ENCODE data around the gene ACHE. TPM values are rescaled to one million over a fixed set of nuclear protein-coding genes. Genes with fewer than 3 reads are reported as not detected.
A peak's percentile ranks its signal among the peaks of the same experiment; 100 is the strongest.

Gene ACHE
- total RNA-seq, 2 donors from 2014 or later, result 6.6 to 17.5 TPM

DNA sequence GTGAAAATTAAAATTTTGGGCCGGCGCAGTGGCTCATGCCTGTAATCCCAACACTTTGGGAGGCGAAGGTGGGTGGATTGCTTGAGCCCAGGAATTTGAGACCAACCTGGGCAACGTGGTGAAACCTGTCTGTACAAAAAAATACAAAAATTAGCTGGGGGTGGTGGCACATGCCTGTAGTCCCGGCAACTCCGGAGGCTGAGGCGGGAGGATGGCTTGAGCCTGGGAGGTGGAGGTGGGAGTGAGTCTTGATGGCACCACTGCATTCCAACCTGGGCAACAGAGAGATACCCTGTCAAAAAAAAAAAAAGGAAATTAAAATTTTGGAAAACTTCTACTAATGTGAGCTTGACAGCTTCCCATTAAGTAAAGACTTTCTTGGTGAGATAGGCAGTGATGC, 17.7 kb downstream of the ACHE start:
- no peak overlapping the region for H3K4me3 ChIP-seq
- no peaks in the 10 kb centered on the region for H3K27me3 ChIP-seq (replicated peaks; ENCODE audit: insufficient read depth)
- H3K27ac ChIP-seq, result no peak overlapping the region
- H3K4me1 ChIP-seq (replicated peaks), result peaks cover 14% of the 10 kb centered on the region
- H3K9me3 ChIP-seq, result no peaks in the 10 kb centered on the region
- no peak for DNase-seq (ENCODE audit: low spot score)
- WGBS, result 63% methylated on average over 7 of the region's 7 CpGs
- H3K36me3 ChIP-seq, result peaks cover 17 to 24% of the 10 kb centered on the region in 2 donors
- intact Hi-C loops (cut with DNase I), result no loop called here
- TF ChIP-seq, protein P1, sequence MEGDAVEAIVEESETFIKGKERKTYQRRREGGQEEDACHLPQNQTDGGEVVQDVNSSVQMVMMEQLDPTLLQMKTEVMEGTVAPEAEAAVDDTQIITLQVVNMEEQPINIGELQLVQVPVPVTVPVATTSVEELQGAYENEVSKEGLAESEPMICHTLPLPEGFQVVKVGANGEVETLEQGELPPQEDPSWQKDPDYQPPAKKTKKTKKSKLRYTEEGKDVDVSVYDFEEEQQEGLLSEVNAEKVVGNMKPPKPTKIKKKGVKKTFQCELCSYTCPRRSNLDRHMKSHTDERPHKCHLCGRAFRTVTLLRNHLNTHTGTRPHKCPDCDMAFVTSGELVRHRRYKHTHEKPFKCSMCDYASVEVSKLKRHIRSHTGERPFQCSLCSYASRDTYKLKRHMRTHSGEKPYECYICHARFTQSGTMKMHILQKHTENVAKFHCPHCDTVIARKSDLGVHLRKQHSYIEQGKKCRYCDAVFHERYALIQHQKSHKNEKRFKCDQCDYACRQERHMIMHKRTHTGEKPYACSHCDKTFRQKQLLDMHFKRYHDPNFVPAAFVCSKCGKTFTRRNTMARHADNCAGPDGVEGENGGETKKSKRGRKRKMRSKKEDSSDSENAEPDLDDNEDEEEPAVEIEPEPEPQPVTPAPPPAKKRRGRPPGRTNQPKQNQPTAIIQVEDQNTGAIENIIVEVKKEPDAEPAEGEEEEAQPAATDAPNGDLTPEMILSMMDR (IDR thresholded peaks at IDR 0.05), result no peak
- TF ChIP-seq POLR2AphosphoS5 (IDR thresholded peaks at IDR 0.05) (no peak), POLR2A (IDR thresholded peaks at IDR 0.05) (no peak)

DNA sequence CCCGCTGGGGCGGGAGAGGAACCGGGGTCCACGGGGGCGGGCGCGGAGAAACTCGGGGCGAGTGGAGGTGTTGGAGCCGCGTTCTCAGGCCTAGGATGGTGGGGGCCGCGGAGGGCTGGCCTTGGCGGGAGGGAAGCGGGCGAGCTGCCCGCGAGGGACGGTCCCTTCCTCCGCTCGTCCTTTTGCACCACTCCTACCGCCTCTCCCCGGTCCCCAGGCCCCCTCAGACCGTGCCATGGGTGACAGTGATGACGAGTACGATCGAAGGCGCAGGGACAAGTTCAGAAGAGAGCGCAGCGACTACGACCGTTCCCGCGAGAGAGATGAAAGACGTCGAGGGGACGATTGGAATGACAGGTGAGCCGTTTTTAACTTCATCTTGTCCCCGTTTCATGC, 20.3 kb downstream of the ACHE start:
- TF ChIP-seq POLR2AphosphoS5 (IDR thresholded peaks at IDR 0.05), result no peak
- TF ChIP-seq, protein P1 (IDR thresholded peaks at IDR 0.05), result no peak
- TF ChIP-seq POLR2A (IDR thresholded peaks at IDR 0.05), result no peak
- H3K27ac ChIP-seq, result peak overlapping the region; percentile 90 to 91
- DNase-seq (ENCODE audit: low spot score), result no peak
- H3K27me3 ChIP-seq (replicated peaks; ENCODE audit: insufficient read depth), result no peaks in the 10 kb centered on the region
- H3K36me3 ChIP-seq, result peaks cover 0 to 10% of the 10 kb centered on the region in 2 donors
- 1% methylated on average over 39 of the region's 39 CpGs for WGBS
- peak overlapping the region; percentile 79 to 86 for H3K4me3 ChIP-seq
- H3K4me1 ChIP-seq (replicated peaks), result peaks cover 14% of the 10 kb centered on the region
- intact Hi-C loops (cut with DNase I), result no loop called here
- H3K9me3 ChIP-seq, result no peaks in the 10 kb centered on the region

DNA sequence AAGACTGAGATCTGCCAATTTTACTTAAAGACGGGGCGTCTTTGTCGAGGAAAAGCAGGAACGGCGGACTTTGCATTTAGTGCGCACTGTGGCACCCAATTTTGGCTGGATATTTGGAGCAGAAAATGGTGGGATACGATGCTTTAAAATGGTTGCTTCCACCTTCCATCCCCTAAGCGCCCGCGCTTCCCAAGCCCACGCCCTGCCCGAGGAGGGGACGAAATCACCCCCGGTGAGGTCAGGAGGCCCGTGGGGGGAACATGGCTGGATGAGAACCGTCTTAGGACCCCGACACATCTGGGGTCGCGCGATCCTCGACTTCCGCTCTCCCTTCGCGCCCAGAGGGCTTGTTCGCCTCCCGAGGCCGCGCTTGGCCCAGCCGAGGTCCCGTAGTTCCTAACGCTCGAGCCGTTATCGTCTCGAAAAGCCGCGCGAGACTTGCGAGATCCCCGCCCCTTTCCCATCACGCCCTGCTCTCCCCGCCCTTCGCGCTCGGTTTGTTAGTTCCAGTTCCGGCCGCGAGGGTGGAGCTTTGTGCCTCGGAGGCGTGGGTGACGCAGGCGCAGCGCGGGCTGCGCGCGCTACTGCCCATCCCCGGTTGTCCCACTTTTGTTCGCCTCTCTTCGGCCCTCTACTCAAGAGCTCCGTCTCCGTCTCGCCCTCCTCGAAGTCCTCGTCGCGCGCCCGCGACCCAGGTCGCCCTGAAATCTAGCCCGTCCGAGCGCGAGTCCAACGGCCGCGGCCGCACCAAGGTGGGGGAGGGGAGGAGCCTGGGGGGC, 20.9 kb downstream of the ACHE start, which contains the start of gene SRRT:
SRRT (plus strand) TSS at position 527 of the 779 bp plus-strand sequence. CDS start 488 bp downstream, outside the sequence.
- peak within 1 kb of the TSS; percentile 79 to 86 for H3K4me3 ChIP-seq
- peak; percentile 98 for DNase-seq (ENCODE audit: low spot score)
- H3K4me1 ChIP-seq (replicated peaks), result peaks cover 14% of the 10 kb centered on the region

DNA sequence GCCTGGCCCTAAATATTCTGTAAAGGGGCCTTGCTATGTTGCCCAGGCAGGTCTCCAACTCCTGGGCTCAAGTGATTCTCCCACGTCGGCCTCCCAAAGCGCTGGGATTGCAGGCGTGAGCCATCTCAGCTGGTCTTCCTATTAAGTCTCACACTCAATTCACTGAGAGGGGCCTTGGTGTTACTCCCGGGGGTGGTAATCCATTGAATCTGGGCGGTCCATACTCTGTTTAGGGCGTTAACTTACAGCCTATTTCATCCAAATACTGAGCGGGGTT, 21.4 kb downstream of the ACHE start:
- DNase-seq (ENCODE audit: low spot score), result no peak
- intact Hi-C loops (cut with DNase I), result no loop called here
- peak overlapping the region; percentile 79 to 86 for H3K4me3 ChIP-seq
- H3K36me3 ChIP-seq, result peaks cover 0 to 10% of the 10 kb centered on the region in 2 donors
- TF ChIP-seq, protein P1 (IDR thresholded peaks at IDR 0.05), result no peak
- no peak for TF ChIP-seq POLR2A (IDR thresholded peaks at IDR 0.05)
- TF ChIP-seq POLR2AphosphoS5 (IDR thresholded peaks at IDR 0.05), result no peak
- no peaks in the 10 kb centered on the region for H3K9me3 ChIP-seq
- WGBS, result 60% methylated on average over 8 of the region's 8 CpGs
- no peaks in the 10 kb centered on the region for H3K27me3 ChIP-seq (replicated peaks; ENCODE audit: insufficient read depth)
- H3K27ac ChIP-seq, result peak overlapping the region; percentile 90 to 91
- peaks cover 14% of the 10 kb centered on the region for H3K4me1 ChIP-seq (replicated peaks)

More for the DNA sequence above, 20.9 kb downstream of the ACHE start, which contains the start of gene SRRT:
- TF ChIP-seq, protein P1 (IDR thresholded peaks at IDR 0.05), result peak; percentile 34 to 98 (median 78)
- TF ChIP-seq POLR2A (IDR thresholded peaks at IDR 0.05), result peak; percentile 94
- TF ChIP-seq POLR2AphosphoS5 (IDR thresholded peaks at IDR 0.05), result peak; percentile 99
- intact Hi-C loops (cut with DNase I), result no loop called here
- peaks cover 0 to 10% of the 10 kb centered on the region in 2 donors for H3K36me3 ChIP-seq
- H3K9me3 ChIP-seq, result no peaks in the 10 kb centered on the region
- no peaks in the 10 kb centered on the region for H3K27me3 ChIP-seq (replicated peaks; ENCODE audit: insufficient read depth)
- peak within 1 kb of the TSS; percentile 90 to 91 for H3K27ac ChIP-seq
- WGBS, result 2% methylated on average over 79 of the region's 79 CpGs
